Stimulated activated CD8-positive, alpha-beta memory T cell treated with anti-CD3 and anti-CD28 coated beads, Interleukin-12 subunit alpha, Interleukin-12 subunit beta, amount 100 ng/mL, for 24 hours (primary cell): ENCODE measurements around the gene ABHD1.
"Not testable (repeated sequence)": the region's sequence is repeated elsewhere in the genome, so short reads cannot be mapped to it uniquely, and the experiment has no call there.

Source experiments
- DNase-seq: peaks from one replicate; pipeline ENCODE4 v3.0.0-alpha.2; 2020; ENCODE audit errors: extremely low read depth

Gene ABHD1

GRCh38 chr2:27123302-27124150, at the start of gene ABHD1:
Gene ABHD1 (plus strand): TSS chr2:27123815. CDS start chr2:27123949, 134 bp downstream.
- DNase-seq: peak; percentile 23

- no peak for DNase-seq
Measured at GRCh38 chr2:27074738-27075565, 48.7 kb upstream of the ABHD1 start.

GRCh38 chr2:27075566-27075871, 48.1 kb upstream of the ABHD1 start:
- not testable (repeated sequence) for DNase-seq

- DNase-seq: no peak
Measured at GRCh38 chr2:27076323-27076722, 47.3 kb upstream of the ABHD1 start.

GRCh38 chr2:27077231-27077630, 46.4 kb upstream of the ABHD1 start:
- DNase-seq: no peak

GRCh38 chr2:27078267-27079194, 45.1 kb upstream of the ABHD1 start, which contains the start of gene EMILIN1:
Gene EMILIN1 (plus strand): TSS chr2:27078615. CDS start chr2:27079066, 451 bp downstream.
- DNase-seq: no peak

GRCh38 chr2:27079233-27080139, 44.1 kb upstream of the ABHD1 start:
- DNase-seq: no peak

GRCh38 chr2:27080140-27080469, 43.5 kb upstream of the ABHD1 start:
- DNase-seq: no peak

GRCh38 chr2:27080603-27080936, 43.0 kb upstream of the ABHD1 start:
- no peak for DNase-seq

- DNase-seq: no peak
Measured at GRCh38 chr2:27081984-27082772, 41.4 kb upstream of the ABHD1 start.

GRCh38 chr2:27082773-27083409, 40.7 kb upstream of the ABHD1 start:
- DNase-seq: no peak

GRCh38 chr2:27083410-27084296, 40.0 kb upstream of the ABHD1 start:
- DNase-seq: no peak

GRCh38 chr2:27084297-27085061, 39.1 kb upstream of the ABHD1 start:
- DNase-seq: no peak

- DNase-seq: no peak
Measured at GRCh38 chr2:27085062-27085672, 38.4 kb upstream of the ABHD1 start.

- no peak for DNase-seq
Measured at GRCh38 chr2:27085673-27086089, 37.9 kb upstream of the ABHD1 start.

- peak; percentile 87 for DNase-seq
Measured at GRCh38 chr2:27086090-27086723, 37.4 kb upstream of the ABHD1 start.
